ENCODE results near the gene APOL6.

DNA sequence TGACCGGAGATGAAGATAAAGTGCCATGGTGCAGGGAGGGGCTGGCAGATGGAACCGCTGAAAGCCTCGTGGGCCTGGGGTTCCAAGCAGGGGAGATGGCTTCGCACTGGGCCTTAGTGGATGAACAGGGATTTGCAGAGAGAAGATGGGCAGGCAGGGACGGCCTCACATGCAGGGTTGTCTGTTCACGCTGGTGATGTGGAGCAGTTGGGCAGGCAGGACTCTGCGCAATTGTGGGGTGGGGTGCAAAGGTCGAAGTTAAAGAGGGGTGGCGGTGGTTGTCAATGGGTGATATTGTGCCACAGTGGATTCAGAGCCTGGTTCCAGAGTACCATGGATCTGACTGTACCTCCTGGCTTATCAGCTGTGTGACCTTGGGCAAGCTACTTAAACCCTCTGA, 39.0 kb upstream of the APOL6 start:
- TF ChIP-seq FOXK2 (conservative IDR thresholded peaks at IDR 0.05 in 1 of 2, IDR thresholded peaks at IDR 0.05 in 1 of 2; ENCODE audit: low read depth in 2 of 2): no peak
- TF ChIP-seq, protein P1, sequence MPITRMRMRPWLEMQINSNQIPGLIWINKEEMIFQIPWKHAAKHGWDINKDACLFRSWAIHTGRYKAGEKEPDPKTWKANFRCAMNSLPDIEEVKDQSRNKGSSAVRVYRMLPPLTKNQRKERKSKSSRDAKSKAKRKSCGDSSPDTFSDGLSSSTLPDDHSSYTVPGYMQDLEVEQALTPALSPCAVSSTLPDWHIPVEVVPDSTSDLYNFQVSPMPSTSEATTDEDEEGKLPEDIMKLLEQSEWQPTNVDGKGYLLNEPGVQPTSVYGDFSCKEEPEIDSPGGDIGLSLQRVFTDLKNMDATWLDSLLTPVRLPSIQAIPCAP (CRISPR knock-in tag; IDR thresholded peaks at IDR 0.05; ENCODE audit: borderline replicate concordance): no peak
- TF ChIP-seq, protein P2, sequence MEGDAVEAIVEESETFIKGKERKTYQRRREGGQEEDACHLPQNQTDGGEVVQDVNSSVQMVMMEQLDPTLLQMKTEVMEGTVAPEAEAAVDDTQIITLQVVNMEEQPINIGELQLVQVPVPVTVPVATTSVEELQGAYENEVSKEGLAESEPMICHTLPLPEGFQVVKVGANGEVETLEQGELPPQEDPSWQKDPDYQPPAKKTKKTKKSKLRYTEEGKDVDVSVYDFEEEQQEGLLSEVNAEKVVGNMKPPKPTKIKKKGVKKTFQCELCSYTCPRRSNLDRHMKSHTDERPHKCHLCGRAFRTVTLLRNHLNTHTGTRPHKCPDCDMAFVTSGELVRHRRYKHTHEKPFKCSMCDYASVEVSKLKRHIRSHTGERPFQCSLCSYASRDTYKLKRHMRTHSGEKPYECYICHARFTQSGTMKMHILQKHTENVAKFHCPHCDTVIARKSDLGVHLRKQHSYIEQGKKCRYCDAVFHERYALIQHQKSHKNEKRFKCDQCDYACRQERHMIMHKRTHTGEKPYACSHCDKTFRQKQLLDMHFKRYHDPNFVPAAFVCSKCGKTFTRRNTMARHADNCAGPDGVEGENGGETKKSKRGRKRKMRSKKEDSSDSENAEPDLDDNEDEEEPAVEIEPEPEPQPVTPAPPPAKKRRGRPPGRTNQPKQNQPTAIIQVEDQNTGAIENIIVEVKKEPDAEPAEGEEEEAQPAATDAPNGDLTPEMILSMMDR (IDR thresholded peaks at IDR 0.05 in 2 of 3, conservative IDR thresholded peaks at IDR 0.05 in 1 of 3; ENCODE audit: insufficient read depth in 2 of 3, low read depth in 1 of 3, low read length in 3 of 3): no peak
- no peak for TF ChIP-seq EZH2 (IDR thresholded peaks at IDR 0.05; ENCODE audit: borderline replicate concordance, low read depth, low read length)
- no peak for TF ChIP-seq FOXP1 (CRISPR knock-in tag; IDR thresholded peaks at IDR 0.05)
